ENCODE measurements around the gene C17orf58. TPM values are rescaled to one million over a fixed set of nuclear protein-coding genes. Genes with fewer than 3 reads are reported as not detected.
A peak's percentile ranks its signal among the peaks of the same experiment; 100 is the strongest.

Gene C17orf58
- polyA plus RNA-seq, 3 donors, result 2.9 to 6.7 (median 4.0) TPM

- intact Hi-C loops (cut with micrococcal nuclease), result loop anchor here in 1 of 2 donors (10.0 kb wide), 1 partner anchor 1688 kb away; the partner anchor contains the start of gene PRKCA
- no peak for DNase-seq
- peaks cover 3 to 4% of the 10 kb centered on the region in 2 donors for H3K36me3 Mint-ChIP-seq
Measured at GRCh38 chr17:67992548-67993152, 3.6 kb downstream of the C17orf58 start.

GRCh38 chr17:67990909-67991308 lies 5.4 kb downstream of the C17orf58 start:
- H3K9me3 Mint-ChIP-seq, result peaks cover 0 to 4% (median 0%) of the 10 kb centered on the region in 7 donors
- Histone ChIP-seq H3K27me3 (ENCODE audit: control insufficient read depth in 2 of 2, insufficient read depth in 2 of 2, low read length in 2 of 2) (peaks cover 14 to 16% of the 10 kb centered on the region in 2 donors), H3K4me3 (replicated peaks in 1 of 3; ENCODE audit: low read depth in 2 of 3, low read length in 3 of 3) (no peak overlapping the region), H3K9ac (ENCODE audit: insufficient read depth, low read length, poor library complexity, severe bottlenecking) (no peak overlapping the region), H3K27ac (ENCODE audit: low read depth in 1 of 2, low read length in 2 of 2) (no peak overlapping the region), H3K79me2 (ENCODE audit: insufficient read depth, low read length) (no peaks in the 10 kb centered on the region), H2AFZ (ENCODE audit: insufficient read depth, low read depth, low read length, poor library complexity, severe bottlenecking) (no peak overlapping the region), H3K4me2 (replicated peaks; ENCODE audit: extremely low read depth, low read length, poor library complexity, severe bottlenecking) (no peak overlapping the region), H3K36me3 (replicated peaks in 1 of 2; ENCODE audit: control insufficient read depth in 1 of 2, insufficient read depth in 2 of 2, low read length in 2 of 2) (no peaks in the 10 kb centered on the region), H3K4me1 (ENCODE audit: control insufficient read depth in 1 of 2, insufficient read depth in 2 of 2, low read length in 2 of 2) (peaks cover 23 to 31% of the 10 kb centered on the region in 2 donors), H4K20me1 (ENCODE audit: insufficient read depth, low read length) (no peaks in the 10 kb centered on the region), H3K9me3 (replicated peaks in 1 of 2; ENCODE audit: control insufficient read depth in 1 of 2, insufficient read depth in 1 of 2, low read length in 2 of 2) (no peaks in the 10 kb centered on the region)
- peaks cover 3 to 4% of the 10 kb centered on the region in 2 donors for H3K36me3 Mint-ChIP-seq
- H3K27ac Mint-ChIP-seq, result no peak overlapping the region
- no peak for DNase-seq
- peaks cover 31% of the 10 kb centered on the region for H3K4me1 Mint-ChIP-seq
- intact Hi-C loops (cut with micrococcal nuclease), result loop anchor here in 1 of 2 donors (10.0 kb wide), 1 partner anchor 1686 kb away; the partner anchor contains the start of gene PRKCA
- no peak overlapping the region for H3K4me3 Mint-ChIP-seq
- TF ChIP-seq CTCF (IDR thresholded peaks at IDR 0.05), result no peak
- H3K27me3 Mint-ChIP-seq (ENCODE audit: low read depth in 3 of 3), result peaks cover 15 to 20% (median 17%) of the 10 kb centered on the region in 3 donors
- WGBS (ENCODE audit: insufficient coverage), result no CpG with 5 or more reads among the region's 4 CpGs

More at GRCh38 chr17:67992548-67993152, 3.6 kb downstream of the C17orf58 start:
- Mint-ChIP-seq H3K27ac (peak overlapping the region; percentile 79 to 92 (median 91)), H3K9me3 (peaks cover 0 to 9% (median 8%) of the 10 kb centered on the region in 7 donors), H3K4me1 (peaks cover 39% of the 10 kb centered on the region), H3K27me3 (ENCODE audit: low read depth in 3 of 3) (peaks cover 32 to 36% (median 33%) of the 10 kb centered on the region in 3 donors), H3K4me3 (peak overlapping the region; percentile 95 to 97)
- H3K9me3 ChIP-seq (replicated peaks in 1 of 2; ENCODE audit: control insufficient read depth in 1 of 2, insufficient read depth in 1 of 2, low read length in 2 of 2), result no peaks in the 10 kb centered on the region
- WGBS (ENCODE audit: insufficient coverage), result 2% methylated on average over 11 of the region's 18 CpGs
- peak overlapping the region; percentile 29 to 78 (median 55) for H3K4me3 ChIP-seq (replicated peaks in 1 of 3; ENCODE audit: low read depth in 2 of 3, low read length in 3 of 3)
- H3K79me2 ChIP-seq (ENCODE audit: insufficient read depth, low read length), result no peaks in the 10 kb centered on the region
- peak overlapping the region; percentile 42 to 85 for H3K27ac ChIP-seq (ENCODE audit: low read depth in 1 of 2, low read length in 2 of 2)
- H3K27me3 ChIP-seq (ENCODE audit: control insufficient read depth in 2 of 2, insufficient read depth in 2 of 2, low read length in 2 of 2), result peaks cover 25 to 30% of the 10 kb centered on the region in 2 donors
- peaks cover 31 to 40% of the 10 kb centered on the region in 2 donors for H3K4me1 ChIP-seq (ENCODE audit: control insufficient read depth in 1 of 2, insufficient read depth in 2 of 2, low read length in 2 of 2)
- peak overlapping the region; percentile 80 for H3K4me2 ChIP-seq (replicated peaks; ENCODE audit: extremely low read depth, low read length, poor library complexity, severe bottlenecking)
- TF ChIP-seq CTCF (IDR thresholded peaks at IDR 0.05), result no peak
- H3K36me3 ChIP-seq (replicated peaks in 1 of 2; ENCODE audit: control insufficient read depth in 1 of 2, insufficient read depth in 2 of 2, low read length in 2 of 2), result no peaks in the 10 kb centered on the region
- peak overlapping the region; percentile 88 for H2AFZ ChIP-seq (ENCODE audit: insufficient read depth, low read depth, low read length, poor library complexity, severe bottlenecking)
- peak overlapping the region; percentile 75 for H3K9ac ChIP-seq (ENCODE audit: insufficient read depth, low read length, poor library complexity, severe bottlenecking)
- H4K20me1 ChIP-seq (ENCODE audit: insufficient read depth, low read length), result no peaks in the 10 kb centered on the region

All from CD14-positive monocyte (primary cell).